GM20431 (cell line): ENCODE data around the gene STAB2.

Experiments
- in situ Hi-C: fragments of 300-500 bp; cut with MseI, MboI; formaldehyde crosslinking; loops from one replicate; pipeline ENCODE4 v1.15.0; 2020; ENCODE audit warnings: low sequenced_read_pairs; ENCODE audit not compliant: unreplicated experiment

Gene STAB2

GRCh38 chr12:103728323-103728722 is 141.2 kb downstream of the STAB2 start:
- in situ Hi-C loops: no loop called here

DNA sequence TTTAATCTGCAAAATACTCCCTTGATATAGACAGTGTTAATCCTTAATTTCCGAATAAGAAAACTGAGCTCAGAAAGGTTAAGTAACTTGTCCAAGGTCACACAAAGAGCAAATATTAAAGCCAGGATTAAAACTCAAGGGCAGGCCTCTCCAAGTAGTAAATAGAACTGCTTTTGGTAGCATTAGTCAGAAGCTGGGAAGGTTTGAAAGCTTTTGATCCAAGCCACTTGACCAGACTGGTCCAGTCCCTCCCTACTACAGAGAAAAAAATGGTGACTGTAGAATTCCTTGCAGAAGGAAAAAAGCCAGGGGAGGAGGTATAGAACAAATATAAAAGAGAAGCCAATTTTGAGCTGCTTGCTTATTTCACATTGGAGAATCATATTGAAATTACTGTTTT is 142.4 kb downstream of the STAB2 start:
- in situ Hi-C loops: no loop called here

DNA sequence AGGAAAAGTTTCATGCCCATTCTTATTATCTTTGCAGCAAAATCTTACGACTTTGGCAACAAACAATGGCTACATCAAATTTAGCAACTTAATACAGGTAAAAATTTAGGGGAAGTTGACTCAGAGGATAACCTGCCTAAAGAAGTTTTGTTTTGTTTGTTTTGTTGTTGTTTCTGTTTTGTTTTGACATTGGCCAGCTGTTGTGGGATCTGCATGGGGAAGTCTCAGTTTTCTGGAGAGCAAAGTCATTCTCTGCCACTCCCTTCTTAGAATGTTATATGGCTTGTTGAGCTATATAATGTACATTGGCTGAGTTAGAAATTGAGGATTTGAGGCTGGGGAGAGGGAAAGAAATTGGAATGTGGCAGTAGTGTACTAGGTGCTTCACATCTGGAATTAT is 144.5 kb downstream of the STAB2 start:
- in situ Hi-C loops: no loop called here

DNA sequence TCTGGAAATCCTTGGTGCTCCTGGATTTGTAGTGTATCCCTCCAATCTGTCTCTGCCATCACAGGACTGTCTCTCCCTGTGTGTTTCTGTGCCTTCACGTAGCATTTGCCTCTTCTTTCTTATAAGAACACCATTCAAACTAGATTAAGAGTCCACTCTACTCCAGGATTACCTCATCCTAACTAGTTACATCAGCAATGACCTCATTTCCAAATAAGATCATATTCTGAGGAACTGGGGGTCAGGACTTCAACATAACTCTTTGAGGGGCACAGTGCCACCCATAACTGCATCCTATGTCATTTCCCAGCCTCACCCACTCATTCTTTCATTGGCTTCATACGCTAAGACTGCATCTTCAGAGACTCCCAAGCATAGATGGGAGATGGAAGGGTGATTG is 147.8 kb downstream of the STAB2 start:
- in situ Hi-C loops: no loop called here

DNA sequence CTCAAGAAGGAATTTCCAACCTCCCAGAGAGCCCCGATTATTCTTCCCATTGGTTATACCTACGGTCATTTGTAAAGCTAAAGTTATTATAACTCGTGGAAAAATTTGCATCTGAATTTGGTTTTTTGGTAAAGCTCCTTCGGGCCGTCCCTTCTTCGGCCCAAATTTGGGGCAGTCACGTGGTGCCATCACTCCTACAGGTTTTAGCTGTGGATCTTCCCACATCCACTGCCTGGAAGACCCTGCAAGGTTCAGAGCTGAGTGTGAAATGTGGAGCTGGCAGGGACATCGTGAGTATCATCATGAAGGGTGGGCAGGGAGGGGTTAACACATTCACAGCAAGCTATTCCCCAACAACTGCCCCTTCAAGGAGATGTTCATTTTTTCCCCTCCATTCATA is 148.2 kb downstream of the STAB2 start:
- in situ Hi-C loops: no loop called here

DNA sequence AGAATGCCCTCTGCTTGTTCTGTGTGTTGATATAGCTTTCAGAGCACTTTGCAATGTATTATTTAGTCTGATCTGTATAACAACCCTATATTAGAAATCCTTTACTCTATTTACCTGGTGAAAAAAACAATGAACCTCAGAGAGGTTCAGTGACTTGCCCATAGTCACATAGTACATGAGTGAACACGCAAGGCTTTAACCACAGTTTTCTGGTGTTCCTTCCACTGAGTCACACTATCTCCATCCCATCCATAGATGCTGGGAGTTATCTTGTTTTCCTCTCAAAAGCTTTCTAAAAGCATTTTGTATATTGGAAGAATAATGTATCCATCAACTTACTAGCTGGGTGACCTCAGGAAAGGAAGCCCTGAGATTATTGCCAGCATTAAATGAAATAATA is 149.5 kb downstream of the STAB2 start:
- in situ Hi-C loops: no loop called here

GRCh38 chr12:103737881-103738280 is 150.8 kb downstream of the STAB2 start:
- in situ Hi-C loops: no loop called here

DNA sequence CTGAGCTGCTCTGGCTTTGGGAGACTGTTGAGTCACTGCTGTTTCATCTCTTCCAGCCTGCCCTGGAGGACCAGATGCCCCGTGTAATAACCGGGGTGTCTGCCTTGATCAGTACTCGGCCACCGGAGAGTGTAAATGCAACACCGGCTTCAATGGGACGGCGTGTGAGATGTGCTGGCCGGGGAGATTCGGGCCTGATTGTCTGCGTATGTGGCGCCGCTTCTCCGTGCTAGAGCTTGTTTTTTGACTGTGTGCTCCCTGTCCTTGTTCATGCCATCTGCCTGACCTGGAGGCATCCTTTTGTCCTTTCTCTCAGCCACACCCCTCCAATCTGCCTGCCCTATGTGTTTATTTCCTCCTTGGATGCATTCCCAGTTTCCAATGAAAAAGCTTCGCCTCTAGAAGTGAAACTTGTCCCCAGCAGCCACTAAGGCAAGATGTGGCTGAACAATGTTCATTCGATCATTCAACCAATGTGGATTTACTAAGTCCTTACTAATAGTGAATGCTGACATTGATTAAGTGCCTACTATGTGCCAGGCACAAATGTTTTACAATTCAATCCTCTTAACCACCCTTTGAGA is 155.4 kb downstream of the STAB2 start:
- in situ Hi-C loops: no loop called here

DNA sequence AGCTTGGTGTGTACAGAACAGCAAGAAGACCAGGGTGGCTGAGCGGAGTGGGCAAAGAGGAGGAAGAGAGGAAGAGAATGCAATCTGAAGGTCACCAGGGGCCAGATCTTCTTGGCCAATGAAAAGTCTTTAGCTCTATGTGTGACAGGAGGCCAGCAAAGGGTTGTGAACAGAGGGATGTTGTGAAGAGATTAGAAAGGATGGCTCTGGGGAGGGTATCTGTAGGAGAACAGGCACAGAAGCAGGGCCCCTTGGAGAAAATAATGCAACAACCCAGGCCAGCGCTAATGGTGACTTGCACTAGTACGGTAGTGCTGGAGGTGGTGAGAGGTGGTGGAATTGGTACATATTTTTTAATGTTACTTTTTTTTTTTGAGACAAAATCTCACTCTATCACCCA is 156.7 kb downstream of the STAB2 start:
- in situ Hi-C loops: no loop called here

DNA sequence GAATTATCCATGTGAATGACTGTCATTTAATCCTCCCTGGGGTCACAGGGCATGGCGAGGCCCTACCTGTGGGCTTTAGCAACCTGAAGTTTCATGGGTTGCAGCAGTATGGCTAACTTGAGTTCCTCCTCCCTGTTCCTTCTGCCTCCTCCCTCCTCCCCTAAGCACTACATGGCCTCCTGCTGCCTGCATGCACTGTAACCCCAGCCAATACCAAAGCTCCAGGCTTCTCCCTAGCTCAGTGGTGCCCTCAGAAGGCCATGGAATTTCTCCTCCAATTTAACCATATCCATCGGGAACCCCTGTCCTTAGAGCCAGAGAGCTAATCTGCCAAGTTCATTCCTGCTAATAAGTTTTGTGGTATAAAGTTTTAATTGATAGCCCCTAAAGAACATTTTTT is 158.9 kb downstream of the STAB2 start:
- in situ Hi-C loops: no loop called here

DNA sequence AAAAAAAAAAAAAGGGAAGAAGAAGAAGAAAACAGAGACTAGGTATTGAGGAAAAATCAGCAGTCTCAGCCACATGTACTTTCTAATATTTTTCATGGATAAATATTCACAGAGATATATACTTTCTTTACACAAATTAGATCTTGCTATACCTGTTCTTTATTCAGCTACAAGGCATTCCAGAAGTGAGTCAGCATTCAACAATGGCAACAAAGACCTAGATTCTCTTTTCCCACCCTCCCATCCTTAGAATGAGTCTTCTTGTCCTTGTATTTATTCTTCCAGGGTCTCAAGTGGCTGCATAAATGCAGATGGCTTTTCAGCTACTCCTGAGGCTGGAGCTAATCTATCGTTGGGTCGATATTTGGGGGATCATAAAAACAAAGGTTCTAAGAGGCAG is 160.9 kb downstream of the STAB2 start:
- in situ Hi-C loops: no loop called here

GRCh38 chr12:103748875-103749274 is 161.8 kb downstream of the STAB2 start:
- in situ Hi-C loops: no loop called here

- in situ Hi-C loops: no loop called here
Observed at GRCh38 chr12:103751171-103751570, 164.1 kb downstream of the STAB2 start.

GRCh38 chr12:103751600-103751999 is 164.5 kb downstream of the STAB2 start:
- in situ Hi-C loops: no loop called here

DNA sequence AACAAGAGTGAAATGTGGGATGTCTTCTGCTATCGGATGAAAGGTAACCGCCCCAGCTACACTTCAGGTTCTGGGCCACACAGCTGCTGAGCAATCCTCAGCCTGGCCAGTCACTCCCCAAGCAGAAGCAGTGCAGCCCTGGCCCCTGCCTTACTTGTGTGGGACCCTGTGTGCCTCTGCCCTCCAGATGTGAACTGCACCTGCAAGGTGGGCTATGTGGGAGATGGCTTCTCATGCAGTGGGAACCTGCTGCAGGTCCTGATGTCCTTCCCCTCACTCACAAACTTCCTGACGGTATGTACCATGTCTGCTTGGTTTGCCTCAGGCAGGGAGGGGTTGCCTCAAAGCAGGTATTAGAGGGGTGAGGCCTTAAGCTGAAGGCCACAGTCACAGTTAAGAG is 168.4 kb downstream of the STAB2 start:
- in situ Hi-C loops: no loop called here

- in situ Hi-C loops: no loop called here
Observed at GRCh38 chr12:103756443-103756842, 169.4 kb downstream of the STAB2 start.

DNA sequence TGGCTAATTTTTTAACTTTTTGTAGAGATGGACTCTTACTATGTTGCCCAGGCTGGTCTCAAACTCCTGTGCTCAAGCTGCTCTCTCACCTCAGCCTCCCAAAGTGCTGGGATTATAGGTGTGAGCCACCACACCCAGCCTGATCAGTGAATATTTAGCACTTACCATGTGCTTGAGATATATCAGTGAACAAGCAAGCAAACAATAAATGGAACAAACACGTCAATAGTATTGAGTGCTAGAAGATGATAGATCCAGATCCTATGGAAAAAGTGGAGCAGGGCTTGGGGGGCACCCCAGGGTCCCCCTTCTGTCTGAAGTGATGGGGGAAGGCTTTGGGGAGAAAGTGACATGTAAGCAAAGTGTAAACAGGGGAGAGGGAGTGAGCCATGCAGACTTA is 170.2 kb downstream of the STAB2 start:
- in situ Hi-C loops: no loop called here

- in situ Hi-C loops: no loop called here
Observed at GRCh38 chr12:103758310-103759089, 171.4 kb downstream of the STAB2 start.

DNA sequence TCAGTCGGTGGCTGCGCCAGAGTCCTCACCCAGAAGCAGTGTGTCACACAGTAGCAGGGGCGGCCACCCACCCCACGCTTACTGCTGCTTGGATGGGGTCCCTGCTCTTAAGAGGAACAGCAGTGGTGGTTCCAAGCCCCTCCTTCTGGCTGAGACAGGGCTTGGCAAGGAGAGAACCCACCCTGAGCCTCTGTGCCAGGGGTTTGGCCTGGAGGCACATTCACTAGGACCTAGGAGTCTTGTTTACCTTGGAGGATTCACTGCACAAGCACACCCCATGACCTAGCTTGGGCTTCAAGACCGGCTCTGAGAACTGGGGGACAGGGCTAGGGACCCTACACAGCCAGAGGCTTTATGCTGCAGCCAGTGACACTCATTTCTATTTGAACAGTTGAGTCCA is 175.4 kb downstream of the STAB2 start:
- in situ Hi-C loops: no loop called here

GRCh38 chr12:103765322-103765721 is 178.2 kb downstream of the STAB2 start:
- in situ Hi-C loops: no loop called here

- in situ Hi-C loops: no loop called here
Observed at GRCh38 chr12:103766028-103766427, 179.0 kb downstream of the STAB2 start.
